Keratinocyte (primary cell): ENCODE data around the gene PARD3B. TPM values are rescaled to one million over a fixed set of nuclear protein-coding genes. Genes with fewer than 3 reads are reported as not detected.

Source experiments
- DNase-seq: peaks from one replicate; pipeline ENCODE4 v3.0.0-alpha.2; 2011; ENCODE audit warnings: low read depth, missing footprints, low spot score
- FAIRE-seq: peaks from 2 replicates; lab custom pipeline; 2011; peaks lifted over from hg19 to GRCh38; lab: Jason Lieb, UNC
- H2AFZ ChIP-seq: 2 replicates; pipeline ENCODE4 v1.6.0; 2012; ENCODE audit warnings: low read length, control low read depth, inconsistent platforms; ENCODE audit not compliant: control insufficient read depth
- H3K27ac ChIP-seq: 2 replicates; pipeline ENCODE4 v1.5.1; 2011; ENCODE audit warnings: low read length; ENCODE audit not compliant: control insufficient read depth, insufficient read depth
- H3K27me3 ChIP-seq: 3 replicates; pipeline ENCODE4 v1.6.0; 2011; ENCODE audit warnings: low read length; ENCODE audit not compliant: control insufficient read depth, insufficient read depth; ENCODE audit errors: extremely low read depth
- H3K36me3 ChIP-seq, 2 experiments: 2 replicates in 1 of 2; 3 replicates in 1 of 2; pipeline ENCODE4 v1.5.1; 2011; ENCODE audit warnings: low read length in 2 of 2, mild to moderate bottlenecking in 1 of 2; ENCODE audit not compliant: control insufficient read depth in 2 of 2, insufficient read depth in 2 of 2; ENCODE audit errors: extremely low read depth in 1 of 2
- H3K4me1 ChIP-seq: 3 replicates; pipeline ENCODE4 v1.5.1; 2011; ENCODE audit warnings: low read length; ENCODE audit not compliant: control insufficient read depth, insufficient read depth; ENCODE audit errors: extremely low read depth
- H3K4me2 ChIP-seq: 3 replicates; pipeline ENCODE4 v1.6.0; 2011; ENCODE audit warnings: low read depth, low read length; ENCODE audit not compliant: control insufficient read depth, insufficient read depth; ENCODE audit errors: extremely low read depth
- H3K4me3 ChIP-seq, 3 experiments: fragments of 200-600 bp in 1 of 3; sonication (generic) in 1 of 3; 2 replicates in 2 of 3; 3 replicates in 1 of 3; pipeline ENCODE4 v1.5.1; 2011 to 2016; ENCODE audit warnings: low read length in 3 of 3, mild to moderate bottlenecking in 3 of 3, control low read depth in 2 of 3, inconsistent platforms in 1 of 3, low read depth in 1 of 3, mixed read lengths in 1 of 3, mixed run types in 1 of 3, moderate library complexity in 1 of 3; ENCODE audit not compliant: control insufficient read depth in 2 of 3, insufficient read depth in 2 of 3; ENCODE audit errors: extremely low read depth in 1 of 3
- H3K79me2 ChIP-seq: 2 replicates; pipeline ENCODE4 v1.6.0; 2012; ENCODE audit warnings: low read length; ENCODE audit not compliant: control insufficient read depth, insufficient read depth
- H3K9ac ChIP-seq: 3 replicates; pipeline ENCODE4 v1.6.0; 2011; ENCODE audit warnings: low read length; ENCODE audit not compliant: control insufficient read depth, insufficient read depth; ENCODE audit errors: extremely low read depth
- H3K9me1 ChIP-seq: 3 replicates; pipeline ENCODE4 v1.6.0; 2011; ENCODE audit warnings: low read length; ENCODE audit not compliant: control insufficient read depth, insufficient read depth; ENCODE audit errors: extremely low read depth
- H3K9me3 ChIP-seq: 2 replicates; pipeline ENCODE4 v1.5.1; 2012; ENCODE audit warnings: low read depth, low read length; ENCODE audit not compliant: control insufficient read depth
- H4K20me1 ChIP-seq: 3 replicates; pipeline ENCODE4 v1.6.0; 2011; ENCODE audit warnings: low read length; ENCODE audit not compliant: control insufficient read depth, insufficient read depth; ENCODE audit errors: extremely low read depth
- CTCF ChIP-seq, 3 experiments: IDR thresholded peaks in 1 of 3; conservative IDR thresholded peaks in 1 of 3; optimal IDR thresholded peaks in 1 of 3; 2 replicates in 2 of 3; 3 replicates in 1 of 3; pipeline versions ENCODE3 to v1.5.1; 2011; ENCODE audit warnings: low read length in 3 of 3, mild to moderate bottlenecking in 3 of 3, moderate library complexity in 2 of 3, control low read depth in 1 of 3, inconsistent platforms in 1 of 3; ENCODE audit not compliant: insufficient read depth in 2 of 3; ENCODE audit errors: extremely low read depth in 1 of 3
- EZH2 ChIP-seq: IDR thresholded peaks from one replicate; pipeline ENCODE4 v1.6.1; 2012; ENCODE audit warnings: inconsistent platforms, mild to moderate bottlenecking, low read length, moderate library complexity
- dilution Hi-C: fragments of 300-500 bp; cut with MboI; formaldehyde crosslinking; loops from one replicate; pipeline ENCODE4 v1.7.0; 2020; ENCODE audit warnings: low sequenced_read_pairs; ENCODE audit not compliant: extremely low pct_ligation_motif_present
- polyA plus RNA-seq, 5 experiments: library from polyadenylated mRNA; depleted of rRNA in 3 of 5; stranded (reverse) in 3 of 5; stranded (forward) in 1 of 5; unstranded in 1 of 5; fragments of >200 nt; gene quantifications; 1 replicate in 1 of 5; 2 replicates in 3 of 5; 3 replicates in 1 of 5; pipeline versions ENCODE4 v1.2.1 to v1.2.3, GENCODE V29; 2011 to 2012; ENCODE audit warnings: missing spikeins in 2 of 5, low read depth in 1 of 5, low replicate concordance in 1 of 5

Gene PARD3B
- polyA plus RNA-seq, 1 donor (not counting 4 experiments of a cell fraction or from before 2014, with no cell fraction given) = 1.2 TPM

GRCh38 chr2:204725693-204726360 lies 180.6 kb downstream of the PARD3B start:
- dilution Hi-C loops = no loop called here
- Histone ChIP-seq H3K79me2 (no peaks in the 10 kb centered on the region), H4K20me1 (no peaks in the 10 kb centered on the region), H2AFZ (no peak overlapping the region), H3K4me2 (no peak overlapping the region), H3K4me1 (no peaks in the 10 kb centered on the region), H3K9me1 (no peaks in the 10 kb centered on the region), H3K27me3 (no peaks in the 10 kb centered on the region), H3K27ac (no peak overlapping the region), H3K36me3 (no peaks in the 10 kb centered on the region), H3K9me3 (no peaks in the 10 kb centered on the region), H3K9ac (no peak overlapping the region), H3K4me3 (no peak overlapping the region)
- no peak for TF ChIP-seq EZH2
- TF ChIP-seq CTCF (optimal IDR thresholded peaks at IDR 0.05 in 1 of 3, IDR thresholded peaks at IDR 0.05 in 1 of 3, conservative IDR thresholded peaks at IDR 0.05 in 1 of 3; ENCODE audit: extremely low read depth in 1 of 3, insufficient read depth in 2 of 3, low read length in 3 of 3) = no peak
- FAIRE-seq = no peak
- DNase-seq = no peak

GRCh38 chr2:204726831-204727230 lies 181.6 kb downstream of the PARD3B start:
- H3K27ac ChIP-seq = no peak overlapping the region
- no peak overlapping the region for H3K9ac ChIP-seq
- H3K9me3 ChIP-seq = no peaks in the 10 kb centered on the region
- FAIRE-seq (no peak), DNase-seq (no peak)
- H3K36me3 ChIP-seq = no peaks in the 10 kb centered on the region
- H3K79me2 ChIP-seq = no peaks in the 10 kb centered on the region
- TF ChIP-seq CTCF (optimal IDR thresholded peaks at IDR 0.05 in 1 of 3, IDR thresholded peaks at IDR 0.05 in 1 of 3, conservative IDR thresholded peaks at IDR 0.05 in 1 of 3; ENCODE audit: extremely low read depth in 1 of 3, insufficient read depth in 2 of 3, low read length in 3 of 3) (no peak), EZH2 (no peak)
- dilution Hi-C loops = no loop called here
- H3K4me2 ChIP-seq = no peak overlapping the region
- no peak overlapping the region for H3K4me3 ChIP-seq
- no peaks in the 10 kb centered on the region for H3K9me1 ChIP-seq
- H2AFZ ChIP-seq = no peak overlapping the region
- H4K20me1 ChIP-seq = no peaks in the 10 kb centered on the region
- no peaks in the 10 kb centered on the region for H3K27me3 ChIP-seq
- no peaks in the 10 kb centered on the region for H3K4me1 ChIP-seq
